GM19372 (cell line): ENCODE results near the gene ENAM.
"Not testable (repeated sequence)": the region's sequence is repeated elsewhere in the genome, so short reads cannot be mapped to it uniquely, and the experiment has no call there.

Experiments used
- ATAC-seq: cut with Tn5 transposase; IDR thresholded peaks from one replicate; pipeline ENCODE4 v1.9.1; 2021; ENCODE audit warnings: mild to moderate bottlenecking, low read depth, moderate library complexity; ENCODE audit not compliant: unreplicated experiment

The ENAM gene

DNA sequence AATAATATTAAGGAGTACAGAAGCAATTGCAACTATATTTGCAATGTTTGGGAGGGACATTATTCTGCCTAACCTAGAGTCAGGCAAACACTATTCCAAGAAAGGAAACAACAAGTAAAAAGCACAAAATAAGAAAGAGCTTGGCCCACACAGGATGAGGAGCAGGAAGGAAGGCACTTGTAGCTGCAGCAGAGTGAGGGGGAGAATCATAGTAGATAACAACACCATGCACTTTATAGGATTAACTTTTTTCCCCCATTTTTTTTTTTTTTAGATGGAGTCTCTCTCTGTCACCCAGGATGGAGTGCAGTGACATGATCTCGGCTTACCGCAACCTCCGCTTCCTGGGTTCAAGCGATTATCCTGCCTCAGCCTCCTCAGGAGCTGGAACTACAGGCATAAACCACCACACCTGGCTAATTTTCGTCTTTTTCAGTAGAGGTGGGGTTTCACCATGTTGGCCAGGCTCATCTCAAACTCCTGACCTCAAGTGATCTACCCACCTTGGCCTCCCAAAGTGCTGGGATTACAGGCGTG is 48.1 kb downstream of the ENAM start:
- no peak for ATAC-seq

DNA sequence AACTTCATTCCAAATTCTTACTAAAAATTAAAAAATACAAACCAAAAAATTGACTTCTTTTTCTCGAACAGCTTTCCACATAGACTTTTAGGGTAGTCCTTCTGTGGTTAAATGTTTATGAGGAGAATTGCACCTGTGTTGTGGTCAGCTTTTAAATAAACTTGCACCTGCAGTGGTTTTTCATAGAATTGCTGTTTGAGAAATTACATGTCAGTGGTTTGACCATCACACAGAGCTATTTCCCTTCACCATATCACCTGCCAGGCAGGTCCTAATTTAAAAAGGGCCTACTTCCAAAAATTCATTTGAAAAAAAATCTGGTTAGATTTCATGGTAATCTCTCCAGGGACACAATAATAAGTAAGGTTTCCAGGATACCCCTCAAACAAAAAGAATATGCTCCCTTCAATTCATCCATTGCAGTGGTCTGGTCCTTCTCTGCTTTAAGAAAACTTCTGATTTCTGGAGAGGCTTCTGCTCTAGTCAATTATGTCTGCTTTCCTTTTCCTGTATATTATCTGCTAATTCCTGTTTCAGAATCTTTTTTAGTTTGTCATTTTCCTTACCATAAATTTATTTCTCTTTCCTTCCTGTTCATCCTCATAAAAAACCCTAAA is 49.9 kb downstream of the ENAM start:
- ATAC-seq = peak; percentile 82

DNA sequence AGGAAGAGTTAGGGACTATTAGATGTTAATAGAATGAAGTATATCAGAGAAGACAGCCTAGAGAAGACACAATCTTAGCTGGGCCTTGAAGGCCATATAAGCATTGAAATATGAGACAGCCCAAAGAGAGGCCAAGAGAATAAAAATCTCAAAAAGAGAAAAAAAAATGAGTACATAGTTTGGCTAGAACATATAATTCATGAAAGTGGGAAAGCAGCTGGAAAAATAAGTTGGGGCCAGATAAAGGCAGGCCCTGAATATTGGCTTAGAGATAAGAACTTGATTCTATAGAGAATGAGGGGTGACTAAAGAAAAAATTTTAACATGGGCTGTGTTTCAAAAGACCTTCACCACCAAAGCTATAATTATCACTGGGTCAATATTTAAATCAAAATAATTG is 52.4 kb downstream of the ENAM start:
- no peak for ATAC-seq

DNA sequence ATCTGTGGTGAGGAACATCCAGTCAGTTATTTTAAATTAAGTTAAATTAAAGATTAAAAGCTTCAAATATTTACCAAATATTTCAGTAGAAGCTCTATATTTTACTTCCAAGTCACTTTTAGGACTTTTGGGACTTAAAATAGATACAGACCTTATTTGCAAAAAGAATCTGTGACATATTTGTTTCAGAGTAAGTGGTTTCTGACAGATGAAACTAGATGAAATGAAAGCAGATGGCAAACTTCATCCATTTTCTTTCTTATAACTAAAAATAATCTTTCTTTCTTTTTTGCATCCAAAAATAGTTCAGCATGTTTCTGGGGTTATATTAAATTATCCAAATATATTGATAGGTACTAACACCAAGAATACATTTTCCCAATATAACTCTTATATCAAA is 53.2 kb downstream of the ENAM start:
- peak; percentile 36 for ATAC-seq

DNA sequence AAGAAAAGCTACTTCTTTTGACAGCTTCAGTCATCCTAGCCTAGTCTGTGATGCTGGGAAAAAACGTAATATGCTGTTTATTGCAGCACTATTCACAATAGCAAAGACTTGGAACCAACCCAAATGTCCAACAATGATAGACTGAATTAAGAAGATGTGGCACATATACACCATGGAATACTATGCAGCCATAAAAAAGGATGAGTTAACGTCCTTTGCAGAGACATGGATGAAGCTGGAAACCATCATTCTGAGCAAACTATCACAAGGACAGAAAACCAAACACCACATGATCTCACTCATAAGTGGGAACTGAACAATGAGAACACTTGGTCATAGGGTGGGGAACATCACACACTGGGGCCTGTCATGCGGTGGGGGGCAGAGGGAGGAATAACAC is 53.6 kb downstream of the ENAM start:
- ATAC-seq = not testable (repeated sequence)

DNA sequence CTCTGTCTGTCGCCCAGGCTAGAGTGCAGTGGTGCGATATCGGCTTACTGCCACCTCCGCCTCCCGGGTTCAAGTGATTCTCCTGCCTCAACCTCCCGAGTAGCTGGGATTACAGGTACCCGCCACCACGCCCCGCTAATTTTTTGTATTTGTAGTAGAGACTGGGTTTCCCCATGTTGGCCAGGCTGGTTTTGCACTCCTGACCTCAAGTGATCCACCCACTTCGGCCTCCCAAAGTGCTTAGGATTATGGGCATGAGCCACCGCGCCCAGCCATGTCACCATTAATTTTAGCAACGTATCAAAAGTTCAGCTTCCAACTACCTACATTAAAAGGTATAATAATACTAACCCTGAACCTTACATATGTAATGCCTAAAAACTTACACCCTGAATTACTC is 58.8 kb downstream of the ENAM start:
- ATAC-seq = no peak

DNA sequence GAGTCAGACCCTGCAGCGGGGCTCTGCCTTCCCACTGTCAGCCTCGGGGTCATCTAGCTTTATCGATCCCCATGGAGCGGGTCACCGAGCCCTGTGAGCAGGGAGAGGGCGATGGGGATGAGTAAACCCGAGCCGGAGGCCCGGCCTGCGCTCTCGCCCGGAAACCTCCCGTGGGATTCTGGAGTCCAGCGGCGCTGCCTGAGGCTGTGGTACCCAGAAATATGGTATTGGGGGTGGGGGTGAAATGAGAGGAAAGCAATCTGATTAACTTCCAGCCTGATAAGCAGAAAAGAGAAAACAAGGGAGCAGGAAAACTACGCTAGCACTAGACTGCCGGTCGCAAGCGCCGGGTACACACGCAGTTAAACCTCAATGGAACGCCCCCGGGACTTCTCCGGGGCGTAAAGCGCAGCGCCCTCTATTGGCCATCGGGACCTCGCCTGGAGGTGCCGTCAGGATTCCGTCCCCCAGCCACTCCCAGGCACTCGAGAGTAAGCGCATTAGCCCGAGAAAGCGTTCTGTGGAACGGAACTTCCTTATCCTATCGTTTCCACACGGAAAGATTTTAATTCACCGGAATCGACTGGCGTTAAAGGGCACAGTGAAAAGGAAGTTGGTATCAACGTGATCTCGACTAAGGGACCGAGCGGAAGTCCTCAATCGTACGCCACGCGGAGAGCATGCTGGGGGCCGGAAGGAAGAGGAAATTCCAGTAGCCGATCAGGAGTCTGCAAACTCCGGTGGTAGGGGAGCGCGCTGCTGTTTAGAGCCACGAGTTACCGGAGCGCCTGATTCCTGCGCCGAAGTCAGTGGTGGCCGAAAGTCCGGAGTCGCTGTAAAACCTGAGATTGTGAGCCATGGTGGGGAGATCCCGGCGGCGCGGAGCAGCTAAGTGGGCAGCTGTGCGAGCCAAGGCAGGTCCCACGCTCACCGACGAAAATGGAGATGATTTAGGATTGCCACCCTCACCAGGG is 59.6 kb downstream of the ENAM start, which contains the start of gene UTP3:
TSS of gene UTP3 (plus strand) at position 712 of the 974 bp plus-strand sequence. CDS start at position 858, 146 bp downstream.
- ATAC-seq = peak; percentile 91

DNA sequence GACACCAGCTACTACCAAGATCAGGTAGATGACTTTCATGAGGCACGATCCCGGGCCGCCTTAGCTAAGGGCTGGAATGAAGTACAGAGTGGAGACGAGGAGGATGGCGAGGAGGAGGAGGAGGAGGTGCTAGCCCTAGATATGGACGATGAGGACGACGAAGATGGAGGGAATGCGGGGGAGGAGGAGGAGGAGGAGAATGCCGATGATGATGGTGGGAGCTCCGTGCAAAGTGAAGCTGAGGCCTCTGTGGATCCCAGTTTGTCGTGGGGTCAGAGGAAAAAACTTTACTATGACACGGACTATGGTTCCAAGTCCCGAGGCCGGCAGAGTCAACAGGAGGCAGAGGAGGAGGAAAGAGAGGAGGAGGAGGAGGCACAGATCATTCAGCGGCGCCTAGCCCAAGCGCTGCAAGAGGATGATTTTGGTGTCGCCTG is 60.3 kb downstream of the ENAM start:
- ATAC-seq = no peak

DNA sequence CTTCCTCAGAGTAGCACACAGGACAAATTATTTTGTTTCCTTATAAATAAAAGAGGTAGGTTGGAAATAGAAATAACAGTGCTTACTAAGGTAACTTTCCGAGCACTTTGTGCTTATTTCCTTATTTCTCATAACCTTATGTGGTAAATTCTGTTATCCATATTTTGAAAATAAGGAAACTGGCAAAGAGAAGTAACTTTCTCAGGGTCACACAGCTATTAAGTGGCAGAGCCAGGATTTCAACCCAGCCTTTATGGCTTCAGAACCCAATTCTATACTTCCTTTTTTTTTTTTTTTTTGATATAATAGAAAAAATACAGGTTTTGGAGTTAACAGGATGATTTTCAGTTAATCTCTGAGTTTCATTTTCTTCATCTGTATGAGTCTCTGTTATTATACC is 63.1 kb downstream of the ENAM start:
- ATAC-seq = no peak

DNA sequence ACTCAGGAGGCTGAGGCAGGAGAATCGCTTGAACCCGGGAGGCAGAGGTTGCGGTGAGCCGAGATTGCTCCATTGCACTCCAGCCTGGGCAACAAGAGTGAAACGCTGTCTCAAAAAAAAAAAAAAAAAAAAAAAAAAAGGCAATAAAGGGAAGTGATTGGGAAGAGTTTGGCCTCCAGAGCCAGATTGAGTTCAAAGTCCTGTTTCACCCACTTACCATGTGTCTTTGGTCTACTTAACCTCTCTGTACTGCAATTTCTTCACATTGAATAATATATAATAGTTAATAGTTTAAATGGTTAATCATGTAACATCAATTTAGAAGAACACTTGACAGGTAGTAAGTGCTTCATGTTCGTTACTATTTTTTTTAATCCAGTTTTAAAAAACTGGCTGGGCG is 66.1 kb downstream of the ENAM start:
- ATAC-seq = not testable (repeated sequence)
